ENCODE measurements around the gene SI.

SI gene

GRCh38 chr3:165078293-165078692 is at the start of gene SI:
Gene SI (minus strand): TSS chr3:165078496. CDS start chr3:165076012, 2,484 bp downstream.
- no peak within 1 kb of the TSS for H3K27ac ChIP-seq (ENCODE audit: low read depth, low read length)
- H3K4me1 ChIP-seq (ENCODE audit: control insufficient read depth, insufficient read depth, low read length), result no peaks in the 10 kb centered on the region
- no peak within 1 kb of the TSS for H3K4me3 ChIP-seq (ENCODE audit: low read length)
- H3K27me3 ChIP-seq (ENCODE audit: control insufficient read depth, insufficient read depth, low read length), result no peaks in the 10 kb centered on the region
- H3K36me3 ChIP-seq (ENCODE audit: control insufficient read depth, insufficient read depth, low read length), result no peaks in the 10 kb centered on the region
- no peak within 1 kb of the TSS for H3K9ac ChIP-seq (ENCODE audit: low read length)

- no peak overlapping the region for H3K9ac ChIP-seq (ENCODE audit: low read length)
- H3K4me1 ChIP-seq (ENCODE audit: control insufficient read depth, insufficient read depth, low read length), result no peaks in the 10 kb centered on the region
- H3K27ac ChIP-seq (ENCODE audit: low read depth, low read length), result no peak overlapping the region
- no peak overlapping the region for H3K4me3 ChIP-seq (ENCODE audit: low read length)
- H3K27me3 ChIP-seq (ENCODE audit: control insufficient read depth, insufficient read depth, low read length), result no peaks in the 10 kb centered on the region
- no peaks in the 10 kb centered on the region for H3K36me3 ChIP-seq (ENCODE audit: control insufficient read depth, insufficient read depth, low read length)
These were observed 47.5 kb upstream of the SI start for GRCh38 chr3:165125836-165126235.

- no peaks in the 10 kb centered on the region for H3K27me3 ChIP-seq (ENCODE audit: control insufficient read depth, insufficient read depth, low read length)
- H3K27ac ChIP-seq (ENCODE audit: low read depth, low read length), result no peak overlapping the region
- H3K36me3 ChIP-seq (ENCODE audit: control insufficient read depth, insufficient read depth, low read length), result no peaks in the 10 kb centered on the region
- H3K4me3 ChIP-seq (ENCODE audit: low read length), result no peak overlapping the region
- no peaks in the 10 kb centered on the region for H3K4me1 ChIP-seq (ENCODE audit: control insufficient read depth, insufficient read depth, low read length)
- H3K9ac ChIP-seq (ENCODE audit: low read length), result no peak overlapping the region
These were observed 33.1 kb upstream of the SI start for GRCh38 chr3:165111401-165111800.

GRCh38 chr3:165103616-165104015 is 25.3 kb upstream of the SI start:
- no peak overlapping the region for H3K4me3 ChIP-seq (ENCODE audit: low read length)
- no peaks in the 10 kb centered on the region for H3K27me3 ChIP-seq (ENCODE audit: control insufficient read depth, insufficient read depth, low read length)
- H3K4me1 ChIP-seq (ENCODE audit: control insufficient read depth, insufficient read depth, low read length), result no peaks in the 10 kb centered on the region
- H3K9ac ChIP-seq (ENCODE audit: low read length), result no peak overlapping the region
- no peak overlapping the region for H3K27ac ChIP-seq (ENCODE audit: low read depth, low read length)
- no peaks in the 10 kb centered on the region for H3K36me3 ChIP-seq (ENCODE audit: control insufficient read depth, insufficient read depth, low read length)

GRCh38 chr3:165082650-165083049 is 4.4 kb upstream of the SI start:
- Histone ChIP-seq H3K27ac (ENCODE audit: low read depth, low read length) (no peak overlapping the region), H3K4me3 (ENCODE audit: low read length) (no peak overlapping the region), H3K27me3 (ENCODE audit: control insufficient read depth, insufficient read depth, low read length) (no peaks in the 10 kb centered on the region), H3K36me3 (ENCODE audit: control insufficient read depth, insufficient read depth, low read length) (no peaks in the 10 kb centered on the region), H3K9ac (ENCODE audit: low read length) (no peak overlapping the region), H3K4me1 (ENCODE audit: control insufficient read depth, insufficient read depth, low read length) (no peaks in the 10 kb centered on the region)

GRCh38 chr3:165081183-165081582 is 2.9 kb upstream of the SI start:
- Histone ChIP-seq H3K4me1 (ENCODE audit: control insufficient read depth, insufficient read depth, low read length) (no peaks in the 10 kb centered on the region), H3K4me3 (ENCODE audit: low read length) (no peak overlapping the region), H3K27ac (ENCODE audit: low read depth, low read length) (no peak overlapping the region), H3K36me3 (ENCODE audit: control insufficient read depth, insufficient read depth, low read length) (no peaks in the 10 kb centered on the region), H3K9ac (ENCODE audit: low read length) (no peak overlapping the region), H3K27me3 (ENCODE audit: control insufficient read depth, insufficient read depth, low read length) (no peaks in the 10 kb centered on the region)

GRCh38 chr3:165075695-165076094 is 2.6 kb downstream of the SI start:
- H3K4me3 ChIP-seq (ENCODE audit: low read length), result no peak overlapping the region
- no peak overlapping the region for H3K9ac ChIP-seq (ENCODE audit: low read length)

GRCh38 chr3:165070682-165071081 is 7.6 kb downstream of the SI start:
- H3K27ac ChIP-seq (ENCODE audit: low read depth, low read length), result no peak overlapping the region
- H3K36me3 ChIP-seq (ENCODE audit: control insufficient read depth, insufficient read depth, low read length), result no peaks in the 10 kb centered on the region
- no peaks in the 10 kb centered on the region for H3K4me1 ChIP-seq (ENCODE audit: control insufficient read depth, insufficient read depth, low read length)
- H3K27me3 ChIP-seq (ENCODE audit: control insufficient read depth, insufficient read depth, low read length), result no peaks in the 10 kb centered on the region
- H3K9ac ChIP-seq (ENCODE audit: low read length), result no peak overlapping the region
- no peak overlapping the region for H3K4me3 ChIP-seq (ENCODE audit: low read length)

More at GRCh38 chr3:165075695-165076094, 2.6 kb downstream of the SI start:
- H3K36me3 ChIP-seq (ENCODE audit: control insufficient read depth, insufficient read depth, low read length), result no peaks in the 10 kb centered on the region
- H3K27me3 ChIP-seq (ENCODE audit: control insufficient read depth, insufficient read depth, low read length), result no peaks in the 10 kb centered on the region
- H3K27ac ChIP-seq (ENCODE audit: low read depth, low read length), result no peak overlapping the region
- no peaks in the 10 kb centered on the region for H3K4me1 ChIP-seq (ENCODE audit: control insufficient read depth, insufficient read depth, low read length)

GRCh38 chr3:165056510-165056909 is 21.8 kb downstream of the SI start:
- H3K36me3 ChIP-seq (ENCODE audit: control insufficient read depth, insufficient read depth, low read length), result no peaks in the 10 kb centered on the region
- H3K27me3 ChIP-seq (ENCODE audit: control insufficient read depth, insufficient read depth, low read length), result no peaks in the 10 kb centered on the region
- H3K27ac ChIP-seq (ENCODE audit: low read depth, low read length), result no peak overlapping the region
- no peaks in the 10 kb centered on the region for H3K4me1 ChIP-seq (ENCODE audit: control insufficient read depth, insufficient read depth, low read length)
- H3K4me3 ChIP-seq (ENCODE audit: low read length), result no peak overlapping the region
- H3K9ac ChIP-seq (ENCODE audit: low read length), result no peak overlapping the region

GRCh38 chr3:165040186-165040585 is 38.1 kb downstream of the SI start:
- no peak overlapping the region for H3K4me3 ChIP-seq (ENCODE audit: low read length)
- H3K9ac ChIP-seq (ENCODE audit: low read length), result no peak overlapping the region

GRCh38 chr3:165011557-165011956 is 66.7 kb downstream of the SI start:
- Histone ChIP-seq H3K27me3 (ENCODE audit: control insufficient read depth, insufficient read depth, low read length) (no peaks in the 10 kb centered on the region), H3K4me1 (ENCODE audit: control insufficient read depth, insufficient read depth, low read length) (no peaks in the 10 kb centered on the region), H3K36me3 (ENCODE audit: control insufficient read depth, insufficient read depth, low read length) (no peaks in the 10 kb centered on the region), H3K9ac (ENCODE audit: low read length) (no peak overlapping the region), H3K4me3 (ENCODE audit: low read length) (no peak overlapping the region), H3K27ac (ENCODE audit: low read depth, low read length) (no peak overlapping the region)

More at GRCh38 chr3:165040186-165040585, 38.1 kb downstream of the SI start:
- Histone ChIP-seq H3K27me3 (ENCODE audit: control insufficient read depth, insufficient read depth, low read length) (no peaks in the 10 kb centered on the region), H3K36me3 (ENCODE audit: control insufficient read depth, insufficient read depth, low read length) (no peaks in the 10 kb centered on the region), H3K27ac (ENCODE audit: low read depth, low read length) (no peak overlapping the region), H3K4me1 (ENCODE audit: control insufficient read depth, insufficient read depth, low read length) (no peaks in the 10 kb centered on the region)

- Histone ChIP-seq H3K4me3 (ENCODE audit: low read length) (no peak overlapping the region), H3K27me3 (ENCODE audit: control insufficient read depth, insufficient read depth, low read length) (no peaks in the 10 kb centered on the region), H3K36me3 (ENCODE audit: control insufficient read depth, insufficient read depth, low read length) (no peaks in the 10 kb centered on the region), H3K9ac (ENCODE audit: low read length) (no peak overlapping the region), H3K4me1 (ENCODE audit: control insufficient read depth, insufficient read depth, low read length) (no peaks in the 10 kb centered on the region), H3K27ac (ENCODE audit: low read depth, low read length) (no peak overlapping the region)
These were observed 93.3 kb downstream of the SI start for GRCh38 chr3:164984947-164985346.

- no peaks in the 10 kb centered on the region for H3K27me3 ChIP-seq (ENCODE audit: control insufficient read depth, insufficient read depth, low read length)
- H3K4me3 ChIP-seq (ENCODE audit: low read length), result no peak overlapping the region
- no peaks in the 10 kb centered on the region for H3K4me1 ChIP-seq (ENCODE audit: control insufficient read depth, insufficient read depth, low read length)
- H3K27ac ChIP-seq (ENCODE audit: low read depth, low read length), result no peak overlapping the region
- H3K9ac ChIP-seq (ENCODE audit: low read length), result no peak overlapping the region
- no peaks in the 10 kb centered on the region for H3K36me3 ChIP-seq (ENCODE audit: control insufficient read depth, insufficient read depth, low read length)
These were observed 115.7 kb downstream of the SI start for GRCh38 chr3:164962610-164963009.

All from rectal smooth muscle tissue (tissue), 1 donor.